Fibroblast of mammary gland (primary cell): ENCODE measurements around the gene LMX1A.

ENCODE experiments used
- DNase-seq: peaks from one replicate; pipeline ENCODE4 v3.0.0-alpha.2; 2010; ENCODE audit warnings: low read depth
- H3K4me3 ChIP-seq: 2 replicates; pipeline ENCODE4 v1.5.1; 2011; ENCODE audit warnings: low read depth, mild to moderate bottlenecking, low read length, moderate library complexity; ENCODE audit not compliant: control insufficient read depth
- CTCF ChIP-seq: conservative IDR thresholded peaks from 2 replicates; pipeline ENCODE4 v1.5.1; 2011; ENCODE audit warnings: low read depth, low read length, inconsistent platforms; ENCODE audit not compliant: control insufficient read depth, insufficient read depth

LMX1A gene

GRCh38 chr1:165259236-165259635, 97.3 kb downstream of the LMX1A start:
- no peak overlapping the region for H3K4me3 ChIP-seq
- no peak for TF ChIP-seq CTCF
- DNase-seq = peak; percentile 10

GRCh38 chr1:165257969-165258459, 98.5 kb downstream of the LMX1A start:
- DNase-seq = peak; percentile 77
- no peak overlapping the region for H3K4me3 ChIP-seq
- peak; percentile 84 for TF ChIP-seq CTCF

GRCh38 chr1:165254896-165255625, 101.5 kb downstream of the LMX1A start:
- TF ChIP-seq CTCF = no peak
- H3K4me3 ChIP-seq = no peak overlapping the region
- no peak for DNase-seq

GRCh38 chr1:165254376-165254775, 102.1 kb downstream of the LMX1A start:
- no peak for DNase-seq
- H3K4me3 ChIP-seq = no peak overlapping the region
- no peak for TF ChIP-seq CTCF

GRCh38 chr1:165253818-165254254, 102.7 kb downstream of the LMX1A start:
- no peak overlapping the region for H3K4me3 ChIP-seq
- no peak for DNase-seq
- TF ChIP-seq CTCF = no peak

GRCh38 chr1:165248969-165249571, 107.4 kb downstream of the LMX1A start:
- no peak for DNase-seq
- no peak for TF ChIP-seq CTCF
- no peak overlapping the region for H3K4me3 ChIP-seq
